Measurements from ENCODE around the gene RSU1.

Gene RSU1

DNA sequence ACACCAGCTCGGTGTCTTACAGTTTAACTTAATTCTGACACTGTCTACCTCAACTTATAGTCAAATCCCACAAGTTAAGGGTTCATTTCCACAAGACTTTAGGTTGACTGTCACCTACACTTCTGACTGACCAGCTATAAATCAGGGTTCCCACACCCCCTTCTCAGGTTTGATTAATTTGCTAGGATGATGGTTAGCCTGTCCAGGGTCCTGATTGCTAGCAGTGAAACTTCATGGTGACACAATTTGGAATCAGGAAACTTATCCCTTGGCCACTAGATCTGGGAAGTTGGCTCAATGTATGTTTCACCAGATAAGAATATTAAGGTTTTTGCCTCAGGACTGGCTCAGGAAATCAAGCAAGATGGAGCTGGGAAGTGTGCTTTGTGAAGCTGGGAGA lies 2.8 kb upstream of the RSU1 start:
- H3K4me2 ChIP-seq (ENCODE audit: low read length) = no peak overlapping the region
- H3K27ac ChIP-seq (ENCODE audit: low read depth, low read length, poor library complexity, severe bottlenecking) = no peak overlapping the region
- H3K9ac ChIP-seq (ENCODE audit: low read length) = no peak overlapping the region
- no peaks in the 10 kb centered on the region for H3K9me2 ChIP-seq (ENCODE audit: low read depth, low read length)
- no peak overlapping the region for H2AFZ ChIP-seq (ENCODE audit: low read length)
- no peaks in the 10 kb centered on the region; the same call in 1 of the 2 replicates for H3K9me3 ChIP-seq (ENCODE audit: low read length)
- H4K20me1 ChIP-seq (ENCODE audit: insufficient read depth, low read length) = no peaks in the 10 kb centered on the region
- peaks cover 20% of the 10 kb centered on the region for H3K4me1 ChIP-seq (ENCODE audit: insufficient read depth, low read length, severe bottlenecking)
- H3K27me3 ChIP-seq (ENCODE audit: insufficient read depth, low read length) = no peaks in the 10 kb centered on the region
- H3K4me3 ChIP-seq (ENCODE audit: low read depth, low read length, poor library complexity, severe bottlenecking) = no peak overlapping the region
- H3K79me2 ChIP-seq (ENCODE audit: insufficient read depth, low read length) = no peaks in the 10 kb centered on the region
- no peaks in the 10 kb centered on the region for H3F3A ChIP-seq (ENCODE audit: insufficient read depth, low read length)
- TF ChIP-seq, protein P1, sequence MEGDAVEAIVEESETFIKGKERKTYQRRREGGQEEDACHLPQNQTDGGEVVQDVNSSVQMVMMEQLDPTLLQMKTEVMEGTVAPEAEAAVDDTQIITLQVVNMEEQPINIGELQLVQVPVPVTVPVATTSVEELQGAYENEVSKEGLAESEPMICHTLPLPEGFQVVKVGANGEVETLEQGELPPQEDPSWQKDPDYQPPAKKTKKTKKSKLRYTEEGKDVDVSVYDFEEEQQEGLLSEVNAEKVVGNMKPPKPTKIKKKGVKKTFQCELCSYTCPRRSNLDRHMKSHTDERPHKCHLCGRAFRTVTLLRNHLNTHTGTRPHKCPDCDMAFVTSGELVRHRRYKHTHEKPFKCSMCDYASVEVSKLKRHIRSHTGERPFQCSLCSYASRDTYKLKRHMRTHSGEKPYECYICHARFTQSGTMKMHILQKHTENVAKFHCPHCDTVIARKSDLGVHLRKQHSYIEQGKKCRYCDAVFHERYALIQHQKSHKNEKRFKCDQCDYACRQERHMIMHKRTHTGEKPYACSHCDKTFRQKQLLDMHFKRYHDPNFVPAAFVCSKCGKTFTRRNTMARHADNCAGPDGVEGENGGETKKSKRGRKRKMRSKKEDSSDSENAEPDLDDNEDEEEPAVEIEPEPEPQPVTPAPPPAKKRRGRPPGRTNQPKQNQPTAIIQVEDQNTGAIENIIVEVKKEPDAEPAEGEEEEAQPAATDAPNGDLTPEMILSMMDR (IDR thresholded peaks at IDR 0.05; ENCODE audit: low read length) = no peak
- TF ChIP-seq EZH2 (IDR thresholded peaks at IDR 0.05; ENCODE audit: borderline replicate concordance, low read length) = no peak
- no peaks in the 10 kb centered on the region for H3K36me3 ChIP-seq (ENCODE audit: insufficient read depth, low read length)

DNA sequence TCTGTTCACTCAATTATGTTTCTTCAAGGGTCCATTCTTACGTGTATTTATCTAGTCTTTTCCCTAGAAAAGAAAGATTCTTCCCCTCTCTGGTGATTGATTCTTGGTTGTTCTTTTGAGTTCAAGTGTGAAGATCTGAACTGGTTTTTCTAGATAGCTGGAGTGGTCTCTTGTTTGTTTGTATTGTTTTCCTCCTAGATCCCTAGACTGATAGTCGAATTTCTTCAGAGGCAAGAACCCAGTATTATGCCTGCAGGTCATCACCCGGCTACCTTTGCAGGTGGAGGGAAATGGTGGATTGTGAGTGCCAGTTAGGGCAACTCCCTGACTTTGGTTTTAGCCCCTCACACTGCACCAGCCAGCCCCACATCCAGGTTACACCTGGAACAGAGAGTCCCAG lies 2.2 kb upstream of the RSU1 start:
- Histone ChIP-seq H3F3A (ENCODE audit: insufficient read depth, low read length) (no peaks in the 10 kb centered on the region), H3K4me3 (ENCODE audit: low read depth, low read length, poor library complexity, severe bottlenecking) (no peak overlapping the region), H3K4me1 (ENCODE audit: insufficient read depth, low read length, severe bottlenecking) (peaks cover 20% of the 10 kb centered on the region), H3K27me3 (ENCODE audit: insufficient read depth, low read length) (no peaks in the 10 kb centered on the region), H3K9me3 (ENCODE audit: low read length) (no peaks in the 10 kb centered on the region; the same call in 1 of the 2 replicates), H3K9me2 (ENCODE audit: low read depth, low read length) (no peaks in the 10 kb centered on the region), H4K20me1 (ENCODE audit: insufficient read depth, low read length) (no peaks in the 10 kb centered on the region), H2AFZ (ENCODE audit: low read length) (no peak overlapping the region), H3K36me3 (ENCODE audit: insufficient read depth, low read length) (no peaks in the 10 kb centered on the region), H3K4me2 (ENCODE audit: low read length) (no peak overlapping the region), H3K79me2 (ENCODE audit: insufficient read depth, low read length) (no peaks in the 10 kb centered on the region), H3K9ac (ENCODE audit: low read length) (no peak overlapping the region), H3K27ac (ENCODE audit: low read depth, low read length, poor library complexity, severe bottlenecking) (no peak overlapping the region)
- TF ChIP-seq, protein P1 (IDR thresholded peaks at IDR 0.05; ENCODE audit: low read length) = no peak
- TF ChIP-seq EZH2 (IDR thresholded peaks at IDR 0.05; ENCODE audit: borderline replicate concordance, low read length) = no peak

DNA sequence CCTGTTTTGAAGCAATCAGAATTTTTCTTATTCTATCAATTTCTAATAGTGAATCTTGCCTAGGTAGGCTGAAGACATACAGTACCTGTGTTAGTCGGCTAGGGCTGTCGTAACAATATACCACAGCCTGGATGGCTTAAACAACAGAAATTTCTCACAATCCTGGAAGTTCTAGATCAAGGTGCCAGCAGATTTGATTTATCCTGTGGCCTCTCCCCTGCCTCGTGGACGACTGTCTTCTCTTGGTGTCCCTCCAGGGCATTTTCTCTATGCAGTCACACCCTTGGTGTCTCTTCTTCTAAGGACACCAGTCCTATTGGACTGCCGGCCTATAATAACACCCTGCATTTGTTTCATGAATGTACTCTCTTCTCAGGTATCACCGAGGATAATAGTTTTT lies 1.8 kb upstream of the RSU1 start:
- Histone ChIP-seq H3K27ac (ENCODE audit: low read depth, low read length, poor library complexity, severe bottlenecking) (no peak overlapping the region), H3K9ac (ENCODE audit: low read length) (no peak overlapping the region), H3K9me3 (ENCODE audit: low read length) (no peaks in the 10 kb centered on the region; the same call in 1 of the 2 replicates), H4K20me1 (ENCODE audit: insufficient read depth, low read length) (no peaks in the 10 kb centered on the region), H3K79me2 (ENCODE audit: insufficient read depth, low read length) (no peaks in the 10 kb centered on the region), H3K27me3 (ENCODE audit: insufficient read depth, low read length) (no peaks in the 10 kb centered on the region), H3K9me2 (ENCODE audit: low read depth, low read length) (no peaks in the 10 kb centered on the region), H3K4me2 (ENCODE audit: low read length) (no peak overlapping the region), H3K4me3 (ENCODE audit: low read depth, low read length, poor library complexity, severe bottlenecking) (no peak overlapping the region), H2AFZ (ENCODE audit: low read length) (no peak overlapping the region), H3K4me1 (ENCODE audit: insufficient read depth, low read length, severe bottlenecking) (peaks cover 20% of the 10 kb centered on the region), H3F3A (ENCODE audit: insufficient read depth, low read length) (no peaks in the 10 kb centered on the region), H3K36me3 (ENCODE audit: insufficient read depth, low read length) (no peaks in the 10 kb centered on the region)
- no peak for TF ChIP-seq EZH2 (IDR thresholded peaks at IDR 0.05; ENCODE audit: borderline replicate concordance, low read length)
- TF ChIP-seq, protein P1 (IDR thresholded peaks at IDR 0.05; ENCODE audit: low read length) = no peak

Measured in OCI-LY1 (cell line).